Measurements from ENCODE around the gene GADD45GIP1.
"Not testable (repeated sequence)": the region's sequence is repeated elsewhere in the genome, so short reads cannot be mapped to it uniquely, and the experiment has no call there.

Gene GADD45GIP1

DNA sequence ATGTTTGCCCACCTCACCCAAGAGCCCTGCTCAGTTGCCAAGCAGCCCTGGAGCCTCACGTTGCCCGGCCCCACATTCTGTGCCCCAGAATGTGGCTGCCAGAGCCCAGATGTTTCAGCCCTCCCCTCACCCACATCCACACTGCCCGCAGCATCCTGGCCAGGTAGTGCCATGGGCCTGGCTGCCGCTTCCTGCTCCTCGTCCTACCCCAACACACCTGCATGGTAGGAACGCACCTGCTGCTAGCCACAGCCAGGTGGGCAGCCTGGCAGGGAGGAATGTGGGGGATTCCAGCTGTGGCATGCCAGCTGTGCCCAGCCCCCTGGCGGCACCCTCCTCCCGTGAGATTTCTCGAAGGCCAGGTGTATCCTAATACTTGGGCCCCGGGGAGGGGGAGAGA lies 30.8 kb upstream of the GADD45GIP1 start:
- DNase-seq, result peak; percentile 22

DNA sequence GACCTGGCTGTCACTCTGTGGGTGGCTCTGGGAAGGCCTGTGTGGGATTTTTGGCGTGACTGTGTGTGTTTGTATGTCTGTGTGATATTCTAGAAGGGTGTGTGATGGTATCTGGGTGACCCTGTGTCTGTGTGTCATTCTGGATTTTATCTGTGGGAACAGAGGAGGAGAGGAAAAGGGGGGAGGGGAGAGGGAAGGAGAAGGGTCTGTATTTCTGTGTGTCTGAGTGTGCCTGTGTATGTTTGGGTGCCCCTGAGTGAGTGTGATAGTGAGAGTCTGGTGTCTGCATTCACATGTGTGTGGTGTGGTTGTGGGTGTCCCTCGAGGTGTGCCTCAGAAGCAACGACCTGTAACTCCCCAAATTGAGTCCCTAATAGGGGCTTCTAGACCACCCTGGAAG lies 30.2 kb upstream of the GADD45GIP1 start:
- no peak for DNase-seq

DNA sequence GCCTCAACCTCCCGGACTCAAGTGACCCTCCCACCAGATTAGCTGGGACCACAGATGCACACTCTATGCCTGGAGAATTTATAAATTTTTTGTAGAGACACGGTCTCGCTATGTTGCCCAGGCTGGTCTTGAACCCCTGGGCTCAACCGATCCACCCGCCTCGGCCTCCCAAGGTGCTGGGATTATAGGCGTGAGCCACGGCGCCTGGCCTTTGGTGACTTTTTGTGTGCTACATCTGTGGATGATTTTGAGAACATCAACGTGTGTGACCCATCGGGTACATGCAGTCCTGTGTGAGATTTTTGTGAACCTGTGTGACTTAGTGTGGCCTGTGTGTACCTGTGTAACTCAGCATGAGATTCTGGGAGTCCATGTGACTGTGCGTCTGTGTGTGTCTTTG lies 29.7 kb upstream of the GADD45GIP1 start:
- DNase-seq, result no peak

DNA sequence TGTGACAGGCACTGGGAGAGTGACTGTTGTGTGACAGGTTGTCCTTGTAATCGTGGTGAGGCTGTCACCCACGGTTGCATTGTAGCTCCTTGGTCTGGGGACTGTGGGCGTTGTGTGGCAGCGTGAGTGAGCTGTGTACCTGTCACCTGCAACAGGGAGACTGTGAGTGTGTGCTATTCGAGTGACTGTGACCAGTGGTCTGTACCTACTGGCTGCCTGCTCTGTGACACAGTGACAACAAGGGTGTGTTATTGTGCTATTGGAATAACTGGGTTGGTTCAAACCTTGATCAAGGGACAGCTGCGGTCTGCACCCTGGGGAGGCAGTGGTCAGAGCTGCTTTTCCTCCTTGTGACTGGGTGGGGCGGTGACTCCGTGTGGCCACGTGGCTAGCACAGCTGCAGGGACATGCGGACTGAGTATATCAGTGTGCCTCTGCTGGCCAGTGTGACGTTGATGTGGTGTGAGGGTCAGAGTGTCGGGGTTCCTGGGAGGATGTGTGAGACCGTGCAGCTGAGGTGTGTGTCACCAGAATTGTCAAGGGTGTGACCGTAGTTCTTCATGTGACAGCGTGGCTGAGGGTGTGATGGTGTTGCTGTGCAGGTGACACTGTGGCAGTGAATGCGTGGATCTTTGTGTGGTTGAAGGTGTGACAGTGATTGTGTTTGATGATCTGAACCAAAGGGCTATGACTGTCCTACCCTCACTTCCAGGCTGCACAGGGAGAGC lies 28.2 kb upstream of the GADD45GIP1 start:
- no peak for DNase-seq

DNA sequence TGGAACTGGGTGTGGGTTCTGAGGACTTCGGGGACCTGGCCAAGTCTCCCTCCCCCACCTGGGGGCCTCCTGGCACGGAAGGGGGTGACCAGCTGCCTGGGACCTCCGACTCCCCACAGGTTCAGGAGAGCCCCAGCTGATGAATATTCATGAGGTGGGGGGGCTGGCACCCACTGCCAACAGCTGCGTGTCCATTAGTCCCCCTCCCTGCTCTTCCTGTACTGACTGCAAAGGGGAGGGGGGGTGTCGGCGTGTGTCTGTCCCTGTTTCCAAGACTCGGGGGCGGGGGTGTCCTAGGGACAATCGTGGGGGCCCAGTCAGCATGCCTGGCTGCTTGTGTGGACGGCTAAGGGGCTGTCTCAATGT lies 27.6 kb upstream of the GADD45GIP1 start:
- no peak for DNase-seq

DNA sequence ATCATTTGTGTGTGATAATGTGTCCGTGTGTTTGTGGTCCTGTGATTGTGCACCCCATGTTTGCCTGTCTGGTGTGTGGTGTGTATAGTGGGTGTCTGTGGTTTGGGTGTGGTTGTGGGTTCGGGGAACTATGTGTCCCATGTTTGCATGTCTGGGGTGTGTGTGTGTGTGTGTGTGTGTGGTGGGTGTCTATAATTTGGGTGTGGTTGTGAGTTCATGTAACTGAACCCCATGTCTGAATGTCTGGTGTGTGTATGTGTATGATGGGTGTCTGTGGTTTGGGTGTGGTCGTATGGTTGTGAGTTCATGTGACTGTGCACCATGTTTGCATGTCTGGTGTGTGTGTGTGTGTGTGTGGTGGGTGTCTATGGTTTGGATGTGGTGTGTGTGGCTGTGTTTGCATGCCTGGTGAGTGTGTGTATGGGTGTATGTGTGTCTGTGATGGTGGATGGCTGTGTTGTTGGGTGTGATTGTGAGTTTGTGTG lies 27.2 kb upstream of the GADD45GIP1 start:
- no peak for DNase-seq

DNA sequence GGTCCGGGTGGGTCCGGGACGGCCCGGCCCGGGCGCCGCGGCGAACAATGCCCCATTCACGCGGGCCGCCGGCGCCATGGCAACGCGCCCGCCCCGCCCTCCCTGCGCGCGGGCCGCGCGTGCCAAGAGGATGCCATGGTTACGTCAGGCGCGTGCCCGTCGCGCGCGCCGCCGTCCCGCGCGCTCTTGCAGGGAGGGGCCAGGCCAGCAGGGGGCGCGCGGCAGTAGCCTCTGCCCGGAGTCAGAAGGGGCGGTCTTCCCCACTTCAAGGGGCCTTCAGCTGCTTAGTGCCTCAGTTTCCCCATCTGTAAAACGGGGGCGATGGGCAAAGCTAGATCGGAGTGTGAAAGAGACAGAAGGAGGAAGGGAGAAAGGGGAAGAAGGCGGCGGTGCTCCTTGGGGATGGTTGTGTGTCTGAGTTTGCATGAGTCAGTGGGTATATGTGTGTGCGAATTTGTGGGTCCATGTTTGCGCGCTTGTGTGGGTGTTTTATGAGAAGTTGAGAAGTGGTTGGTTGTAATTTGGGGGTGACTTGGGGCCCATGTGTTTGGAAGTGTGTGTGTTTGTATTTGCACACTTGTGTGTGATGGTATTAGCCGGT lies 26.6 kb upstream of the GADD45GIP1 start:
- DNase-seq, result peak; percentile 64

DNA sequence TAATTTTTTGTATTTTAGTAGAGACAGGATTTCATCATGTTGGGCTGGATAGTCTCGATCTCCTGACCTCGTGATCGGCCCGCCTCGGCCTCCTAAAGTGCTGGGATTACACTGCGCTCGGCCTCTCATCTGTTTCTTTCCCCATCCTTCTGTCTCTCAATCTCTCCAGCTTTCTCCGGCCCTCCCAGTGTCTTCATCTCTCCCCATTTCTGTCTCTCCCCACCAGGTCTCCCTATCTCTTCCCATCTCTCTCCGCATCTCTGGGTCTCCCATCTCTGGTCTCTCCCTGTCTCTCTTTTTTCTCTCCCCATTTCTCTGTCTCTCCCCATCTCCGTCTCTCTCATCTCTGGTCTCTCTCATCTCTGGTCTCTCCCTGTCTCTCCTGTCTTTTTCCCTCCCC lies 26.1 kb upstream of the GADD45GIP1 start:
- no peak for DNase-seq

DNA sequence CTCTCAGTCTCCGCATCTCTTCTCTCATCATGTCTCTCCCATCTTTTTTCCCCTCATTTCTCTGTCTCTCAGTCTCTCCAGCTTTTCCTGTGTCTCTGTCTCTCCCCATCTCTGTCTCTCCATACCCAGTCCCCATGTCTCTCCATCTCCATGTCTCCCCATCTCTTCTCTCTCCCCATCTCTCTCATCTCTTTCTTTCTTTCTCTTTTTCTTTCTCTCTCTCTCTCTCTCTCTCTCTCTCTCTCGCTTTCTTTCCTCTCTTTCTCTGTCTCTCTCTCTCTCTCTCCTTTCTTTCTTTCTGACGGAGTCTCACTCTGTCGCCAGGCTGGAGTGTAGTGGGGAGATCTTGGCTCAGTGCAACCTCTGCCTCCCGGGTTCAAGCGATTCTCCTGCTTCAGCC lies 25.6 kb upstream of the GADD45GIP1 start:
- DNase-seq, result no peak

DNA sequence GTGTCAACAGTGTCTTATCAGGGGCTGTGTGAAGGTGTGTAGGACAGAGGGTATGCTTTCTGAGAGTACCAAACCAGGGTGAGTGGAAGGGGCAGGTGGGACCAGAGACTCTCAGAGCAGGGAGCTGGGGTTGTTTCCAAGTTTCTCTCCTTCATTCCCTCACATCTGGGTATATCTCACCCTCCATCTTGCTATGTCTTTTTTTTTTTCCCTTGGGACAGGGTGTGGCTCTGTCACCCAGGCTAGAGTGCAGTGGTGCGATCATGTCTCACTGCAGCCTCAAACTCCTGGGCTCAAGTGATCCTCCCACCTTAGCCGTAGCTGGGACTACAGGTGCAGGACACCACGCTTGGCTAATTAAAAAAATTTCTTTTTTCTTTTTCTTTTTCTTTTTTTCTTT lies 23.0 kb upstream of the GADD45GIP1 start:
- DNase-seq, result no peak

DNA sequence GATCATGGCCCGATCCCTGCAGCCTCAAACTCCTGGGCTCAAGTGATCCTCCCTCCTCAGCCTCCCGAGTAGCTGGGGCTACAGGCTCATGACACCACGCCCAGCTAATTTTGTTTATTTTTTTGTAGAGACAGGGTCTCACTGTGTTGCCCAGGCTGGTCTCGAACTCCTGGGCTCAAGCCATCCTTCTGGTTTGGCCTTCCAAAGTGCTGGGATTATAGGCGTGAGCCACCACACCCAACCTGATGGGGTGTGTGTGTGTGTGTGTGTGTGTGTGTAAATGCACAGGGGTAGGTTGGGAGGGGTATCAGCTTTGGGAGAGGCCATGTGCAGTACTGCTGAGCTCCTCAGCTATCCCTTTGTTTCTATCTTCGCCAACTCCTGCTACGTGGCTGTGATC lies 19.1 kb upstream of the GADD45GIP1 start:
- not testable (repeated sequence) for DNase-seq

DNA sequence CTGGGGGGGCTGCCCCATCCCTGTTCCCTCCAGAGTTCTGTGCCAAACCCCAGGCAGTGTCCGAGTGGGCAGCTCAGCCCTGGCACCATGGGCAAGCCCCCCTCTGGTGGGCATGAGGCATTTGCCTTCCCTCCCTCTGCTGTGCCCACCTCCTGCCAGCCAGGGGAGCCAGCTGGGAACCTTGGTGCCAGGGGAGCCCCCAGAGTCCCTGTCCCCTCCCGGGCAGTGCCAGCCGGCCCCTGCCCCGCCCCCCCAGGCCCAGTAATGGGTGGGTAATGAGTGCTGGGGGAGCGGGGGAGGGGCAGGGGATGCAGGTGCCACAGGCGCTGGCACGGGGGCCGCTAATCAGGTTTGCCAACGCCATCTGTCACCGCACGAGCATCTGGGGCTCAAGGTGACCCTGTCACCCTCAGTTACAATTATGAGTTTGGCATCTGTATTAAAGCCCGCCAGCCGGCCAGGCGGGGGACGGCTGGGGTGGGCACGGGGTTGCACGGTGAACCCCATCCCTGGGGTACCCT lies 18.3 kb upstream of the GADD45GIP1 start:
- DNase-seq, result no peak

DNA sequence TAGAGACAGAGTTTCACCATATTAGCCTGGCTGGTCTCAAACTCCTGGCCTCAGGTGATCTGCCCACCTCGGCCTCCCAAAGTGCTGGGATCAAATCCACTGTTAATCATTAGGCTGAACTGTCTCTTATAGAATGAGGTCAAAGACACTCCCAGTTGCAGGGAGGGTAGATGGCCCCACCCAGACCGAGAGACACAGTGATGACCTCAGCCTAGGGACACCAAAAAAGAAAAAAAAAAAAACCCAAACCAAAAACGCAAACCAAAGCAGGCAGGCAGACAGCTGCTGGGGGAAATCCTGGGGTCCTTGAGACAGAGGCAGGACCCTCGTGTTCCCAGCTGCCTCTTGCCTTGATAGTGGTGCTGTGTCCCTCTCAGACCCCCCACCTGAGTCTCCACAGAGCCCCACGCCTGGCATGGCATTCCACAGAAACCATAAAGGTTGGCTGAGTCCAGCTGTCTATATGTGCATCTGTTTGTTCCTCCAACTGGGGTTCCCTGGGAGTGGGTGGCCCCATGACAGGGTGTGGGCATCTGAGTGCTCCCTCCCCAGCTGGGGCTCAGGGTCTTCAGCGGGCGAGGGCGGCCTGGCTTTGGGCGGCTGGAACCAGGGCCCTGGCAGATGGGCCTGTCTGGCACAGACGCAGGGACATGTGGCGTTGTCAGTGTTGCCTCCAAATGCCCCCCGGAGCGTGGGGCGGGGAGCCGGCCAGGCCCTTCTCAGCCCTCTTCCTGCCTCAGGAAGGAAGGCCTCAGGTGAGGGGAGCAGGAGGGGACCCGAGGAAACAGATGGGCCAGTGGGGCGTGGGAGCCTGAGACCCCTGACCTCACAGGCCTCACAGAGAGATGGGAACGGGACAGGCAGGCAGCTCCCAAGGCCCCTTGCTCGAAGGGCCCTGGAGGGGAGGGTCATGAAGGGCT lies 17.5 kb upstream of the GADD45GIP1 start:
- no peak for DNase-seq

DNA sequence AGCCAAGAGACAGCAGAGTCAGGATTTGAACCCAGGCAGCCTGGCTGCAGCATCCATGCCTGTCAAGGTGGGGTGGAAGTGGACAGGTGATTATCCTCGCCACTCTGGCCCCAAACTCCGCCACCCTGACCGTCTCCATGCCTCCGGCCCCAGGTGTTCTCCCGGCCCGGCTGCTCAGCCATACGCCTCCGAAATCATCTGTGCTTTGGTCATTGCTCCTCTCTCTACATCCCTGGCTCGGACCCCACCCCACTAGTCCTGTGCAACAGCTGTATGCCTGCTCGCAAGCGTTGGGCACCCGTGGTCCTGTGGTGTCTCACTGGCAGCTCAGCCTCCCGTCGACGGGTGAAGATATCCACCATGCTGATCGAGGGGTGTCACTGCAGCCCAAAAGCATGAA lies 16.2 kb upstream of the GADD45GIP1 start:
- DNase-seq, result no peak

DNA sequence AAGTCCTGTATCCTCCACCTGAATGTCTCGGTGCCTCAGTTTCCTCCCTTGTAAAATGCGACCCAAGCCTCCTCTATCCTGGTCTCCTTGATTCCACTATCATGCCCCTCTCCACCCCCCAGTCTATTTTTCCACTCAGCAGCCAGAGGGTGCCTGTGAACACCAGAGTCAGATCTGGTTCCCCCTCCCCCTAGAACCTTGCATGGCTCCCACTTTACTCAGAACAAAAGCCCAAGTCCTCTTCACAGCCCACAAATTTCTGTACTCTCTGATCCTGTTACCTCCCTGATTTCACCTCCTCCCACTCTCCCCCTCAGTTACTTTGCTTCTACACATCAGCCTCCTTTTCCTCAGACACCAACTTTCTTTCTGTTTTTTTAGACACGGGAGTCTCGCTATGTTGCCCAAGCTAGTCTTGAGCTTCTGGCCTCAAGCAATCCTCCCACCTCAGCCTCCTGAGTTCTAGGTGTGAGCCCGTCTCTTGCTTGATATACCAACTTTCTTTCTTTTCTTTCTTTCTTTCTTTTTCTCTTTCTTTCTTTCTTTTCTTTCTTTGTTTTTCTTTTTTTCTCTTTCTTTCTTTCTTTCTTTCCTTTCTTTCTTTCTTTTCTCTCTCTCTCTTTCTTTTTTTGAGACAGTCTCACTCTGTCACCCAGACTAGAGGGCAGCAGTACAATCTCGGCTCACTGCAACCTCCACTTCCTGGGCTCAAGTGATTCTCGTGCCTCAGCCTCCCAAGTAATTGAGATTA lies 13.2 kb upstream of the GADD45GIP1 start:
- no peak for DNase-seq

DNA sequence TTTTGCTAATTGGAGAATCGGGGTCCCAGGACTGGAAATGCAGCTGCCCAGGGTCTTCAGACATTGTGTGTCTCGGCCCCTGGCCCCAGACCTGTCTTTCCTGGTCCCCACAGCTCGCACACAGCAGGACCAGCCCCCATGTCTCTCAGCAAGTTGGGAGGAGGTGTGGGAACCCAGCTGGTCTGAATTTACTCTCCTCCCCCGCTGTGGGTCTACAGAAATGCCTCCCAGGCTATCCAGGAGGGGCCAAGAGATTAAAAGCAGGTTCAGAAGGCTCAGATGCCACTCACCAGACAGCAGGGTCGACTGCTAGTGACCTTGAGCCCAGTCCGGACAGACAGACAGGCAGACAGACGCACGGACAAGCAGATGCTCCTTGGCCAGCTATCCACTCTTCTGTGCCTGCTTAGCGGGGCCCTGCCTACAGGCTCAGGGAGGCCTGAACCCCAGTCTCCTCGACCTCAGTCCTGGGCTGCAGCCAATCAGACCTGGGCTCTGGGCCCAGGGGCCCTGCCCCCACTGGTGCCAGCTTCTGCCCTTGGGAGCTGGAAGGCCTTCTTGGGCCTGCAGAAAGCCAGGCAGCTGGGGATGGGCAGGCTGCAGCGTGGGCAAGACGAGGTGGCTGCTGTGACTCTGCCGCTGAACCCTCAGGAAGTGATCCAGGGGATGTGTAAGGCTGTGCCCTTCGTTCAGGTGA lies 12.4 kb upstream of the GADD45GIP1 start, which contains the start of gene DAND5:
DAND5 (plus strand) TSS at position 285 of the 697 bp plus-strand sequence; CDS start at position 370, 85 bp downstream.
- DNase-seq, result no peak

DNA sequence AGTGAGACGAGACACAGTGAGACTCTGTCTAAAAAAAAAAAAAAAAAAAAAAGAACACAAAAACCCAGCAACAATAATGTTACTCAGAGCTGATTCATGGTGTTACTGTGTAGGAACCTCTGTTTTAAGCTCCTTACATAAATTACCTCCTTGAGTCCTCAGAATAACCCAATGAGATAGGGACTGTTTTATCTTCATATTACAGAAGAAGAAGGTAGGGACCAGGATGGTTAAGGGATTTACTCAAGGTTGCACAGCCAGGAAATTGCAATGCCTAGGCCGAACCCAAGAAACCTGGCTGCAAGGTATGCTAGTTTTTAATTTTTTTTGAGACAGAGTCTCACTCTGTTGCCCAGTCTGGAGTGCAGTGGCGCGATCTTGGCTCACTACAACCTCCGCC lies 10.9 kb upstream of the GADD45GIP1 start:
- DNase-seq, result no peak

DNA sequence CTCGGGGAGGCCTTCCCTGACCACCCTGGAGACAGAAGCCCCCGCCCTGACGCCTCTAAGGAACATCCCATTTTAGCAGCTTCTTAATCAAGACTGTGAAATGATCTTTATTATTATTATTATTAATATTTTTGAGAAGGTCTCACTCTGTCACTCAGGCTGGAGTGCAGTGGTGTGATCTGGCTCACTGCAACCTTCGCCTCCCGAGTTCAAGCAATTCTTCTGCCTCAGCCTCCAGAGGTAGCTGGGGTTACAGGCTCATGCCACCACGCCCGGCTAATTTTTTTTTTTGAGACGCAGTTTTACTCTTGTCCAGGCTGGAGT lies 8.8 kb upstream of the GADD45GIP1 start:
- DNase-seq, result no peak

DNA sequence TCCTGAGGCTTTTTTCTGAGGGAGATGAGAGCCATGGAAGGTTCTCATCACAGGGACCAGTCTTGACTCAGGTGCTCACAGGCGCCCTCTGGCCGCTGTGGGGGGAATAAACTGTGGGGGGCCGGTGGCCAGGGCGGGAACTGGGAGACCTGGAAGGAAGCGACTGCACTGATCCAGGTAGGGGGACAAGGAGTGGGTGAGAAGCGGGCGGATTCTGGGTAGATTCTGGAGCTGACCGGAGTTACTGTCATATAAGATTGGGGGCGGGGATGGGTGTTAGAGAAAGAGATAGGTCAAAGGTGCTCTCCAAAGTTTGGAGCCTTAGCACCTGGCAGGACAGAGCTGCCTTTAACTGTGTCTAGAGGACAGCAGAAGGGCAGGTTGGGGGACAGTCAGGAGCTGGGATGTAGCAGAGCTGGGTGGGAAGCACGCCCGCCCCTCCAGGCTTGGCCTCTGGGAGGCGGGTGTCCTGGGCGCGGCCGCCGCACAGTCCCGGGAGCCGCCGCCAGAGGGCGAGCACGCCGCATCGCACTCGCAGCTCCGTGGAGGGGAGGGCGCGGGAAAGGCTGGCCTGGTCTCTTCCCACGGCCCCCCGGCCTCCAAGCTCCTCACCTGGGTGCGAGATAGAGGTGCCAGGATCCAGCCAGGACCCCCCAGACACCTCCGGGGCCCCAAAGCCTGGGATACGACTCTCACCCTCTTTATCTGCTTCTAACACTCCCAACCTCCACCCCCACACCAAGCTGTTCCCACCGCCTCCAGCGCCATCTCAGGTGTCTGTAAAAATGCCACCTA lies 8.2 kb upstream of the GADD45GIP1 start:
- DNase-seq, result peak; percentile 77

DNA sequence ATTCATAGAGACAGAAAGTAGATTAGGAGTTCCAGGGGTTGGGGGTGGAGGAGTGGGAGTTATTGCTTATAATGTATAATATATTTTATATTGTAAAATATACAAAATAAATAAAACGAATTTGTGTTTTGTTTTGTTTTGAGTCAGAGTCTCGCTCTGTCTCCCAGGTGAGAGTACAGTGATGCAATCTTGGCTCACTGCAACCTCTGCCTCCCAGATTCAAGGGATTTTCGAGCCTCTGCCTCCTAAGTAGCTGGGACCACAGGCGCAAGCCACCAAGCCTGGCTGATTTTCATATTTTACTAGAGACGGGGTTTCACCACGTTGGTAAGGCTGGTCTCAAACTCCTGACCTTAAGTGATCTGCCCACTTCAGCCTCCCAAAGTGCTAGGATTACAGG lies 2.5 kb upstream of the GADD45GIP1 start:
- DNase-seq, result no peak

DNA sequence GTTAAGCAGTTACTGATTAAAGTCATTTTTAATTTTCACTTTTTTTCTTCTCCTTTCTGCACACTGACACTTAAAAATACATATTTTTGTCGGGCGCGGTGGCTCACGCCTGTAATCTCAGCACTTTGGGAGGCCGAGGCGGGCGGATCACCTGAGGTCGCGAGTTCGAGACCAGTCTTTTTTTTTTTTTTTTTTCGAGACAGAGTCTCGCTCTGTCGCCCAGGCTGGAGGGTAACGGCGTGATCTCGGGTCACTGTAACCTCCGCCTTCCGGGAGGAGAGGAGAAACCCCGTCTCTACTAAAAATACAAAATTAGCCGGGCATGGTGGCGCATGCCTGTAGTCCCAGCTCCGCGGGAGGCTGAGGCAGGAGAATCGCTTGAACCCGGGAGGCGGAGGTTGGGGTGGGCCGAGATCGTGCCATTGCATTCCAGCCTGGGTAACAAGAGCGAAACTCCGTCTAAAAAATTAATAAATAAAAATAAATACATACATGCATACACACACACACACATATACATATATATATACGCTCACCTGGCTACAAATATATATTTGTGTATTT lies 448 bp upstream of the GADD45GIP1 start:
- DNase-seq, result not testable (repeated sequence)
